IPS DF 4.7 (cell line): ENCODE data around the gene MLLT10.
"Not testable (repeated sequence)": the region's sequence is repeated elsewhere in the genome, so short reads cannot be mapped to it uniquely, and the experiment has no call there.

Source experiments
- DNase-seq: peaks from one replicate; pipeline ENCODE4 v3.0.0-alpha.2; 2013; ENCODE audit warnings: low spot score; ENCODE audit errors: extremely low read depth

Gene MLLT10

DNA sequence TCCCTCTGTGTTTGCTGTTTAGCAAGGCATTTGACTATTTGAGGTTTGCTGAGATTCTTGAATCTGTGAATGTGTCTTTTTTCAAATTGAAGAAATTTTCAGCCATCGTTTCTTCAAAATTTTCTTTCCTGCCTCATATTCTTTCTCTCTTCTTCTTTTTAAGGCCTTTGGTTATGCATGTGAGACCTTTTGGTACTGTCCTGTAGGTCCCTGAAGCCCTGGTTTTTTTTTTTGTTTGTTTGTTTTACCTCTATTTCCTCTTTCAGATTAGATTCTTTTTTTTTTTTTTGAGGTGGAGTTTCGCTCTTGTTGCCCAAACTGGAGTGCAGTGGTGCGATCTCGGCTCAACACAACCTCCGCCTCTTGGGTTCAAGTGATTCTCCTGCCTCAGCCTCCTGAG is 45.3 kb downstream of the MLLT10 start:
- no peak for DNase-seq

- DNase-seq, result not testable (repeated sequence)
Measured at GRCh38 chr10:21581421-21581834, 47.4 kb downstream of the MLLT10 start.

- DNase-seq, result no peak
Measured at GRCh38 chr10:21584834-21585530, 51.0 kb downstream of the MLLT10 start.

- no peak for DNase-seq
Measured at GRCh38 chr10:21587391-21587790, 53.4 kb downstream of the MLLT10 start.

DNA sequence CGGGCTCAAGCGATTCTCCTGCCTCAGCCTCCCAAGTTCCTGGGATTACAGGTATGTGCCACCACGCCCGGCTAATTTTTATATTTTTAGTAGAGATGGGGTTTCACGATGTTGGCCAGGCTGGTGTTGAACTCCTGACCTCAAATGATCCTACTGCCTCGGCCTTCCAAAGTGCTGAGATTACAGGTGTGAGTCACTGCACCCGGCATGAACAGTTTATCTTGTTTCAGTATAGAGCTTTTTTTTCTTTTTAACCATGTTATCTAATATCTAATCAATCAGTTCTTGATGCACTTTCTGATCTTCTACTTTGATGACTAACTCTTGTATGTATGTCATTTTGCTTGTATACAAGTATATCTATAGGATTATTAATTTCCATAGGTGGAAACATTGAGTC is 54.1 kb downstream of the MLLT10 start:
- DNase-seq, result not testable (repeated sequence)

- DNase-seq, result no peak
Measured at GRCh38 chr10:21593986-21594385, 60.0 kb downstream of the MLLT10 start.

GRCh38 chr10:21599582-21599981 is 65.5 kb downstream of the MLLT10 start:
- DNase-seq, result no peak

GRCh38 chr10:21600804-21601433 is 66.9 kb downstream of the MLLT10 start:
- DNase-seq, result no peak

GRCh38 chr10:21602313-21602712 is 68.3 kb downstream of the MLLT10 start:
- DNase-seq, result no peak

GRCh38 chr10:21603721-21604120 is 69.7 kb downstream of the MLLT10 start:
- no peak for DNase-seq

GRCh38 chr10:21604651-21605050 is 70.6 kb downstream of the MLLT10 start:
- no peak for DNase-seq

- DNase-seq, result no peak
Measured at GRCh38 chr10:21607907-21608306, 73.9 kb downstream of the MLLT10 start.

DNA sequence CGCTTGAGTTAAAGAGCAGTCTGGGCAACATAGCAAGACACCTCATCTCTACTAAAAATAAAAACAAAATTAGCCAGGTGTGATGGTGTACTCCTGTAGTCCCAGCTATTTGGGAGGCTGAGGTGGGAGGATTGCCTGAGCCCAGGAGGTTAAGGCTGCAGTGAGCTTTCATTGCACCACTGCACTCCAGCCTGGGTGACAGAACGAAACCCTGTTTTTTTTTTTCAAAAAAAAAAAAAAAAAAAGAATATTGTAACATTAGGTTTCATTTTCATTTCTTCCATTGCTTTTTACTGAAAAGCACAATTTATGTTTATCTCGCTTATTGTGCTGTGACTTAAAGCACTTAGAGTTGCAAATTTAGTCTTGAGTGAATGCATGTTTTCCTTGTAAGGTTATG is 80.0 kb downstream of the MLLT10 start:
- DNase-seq, result no peak

DNA sequence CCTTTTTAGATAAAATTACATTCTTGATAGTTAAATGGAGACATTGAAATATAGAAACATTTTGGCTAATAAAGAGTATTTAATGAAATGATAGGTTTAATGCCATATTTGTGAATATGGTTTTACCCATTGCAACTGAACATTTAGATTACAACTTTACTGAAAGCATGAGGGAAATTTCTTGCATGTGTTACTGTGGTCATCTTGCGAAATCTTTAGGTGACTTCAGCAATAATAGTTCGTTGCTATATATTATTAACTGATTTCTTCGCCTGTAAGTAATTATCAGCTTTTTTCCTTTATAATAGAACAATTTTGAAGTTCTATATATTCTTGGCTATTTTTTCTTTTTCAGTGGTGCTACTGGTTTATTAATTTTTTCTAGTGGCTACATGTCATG is 83.2 kb downstream of the MLLT10 start:
- DNase-seq, result no peak

DNA sequence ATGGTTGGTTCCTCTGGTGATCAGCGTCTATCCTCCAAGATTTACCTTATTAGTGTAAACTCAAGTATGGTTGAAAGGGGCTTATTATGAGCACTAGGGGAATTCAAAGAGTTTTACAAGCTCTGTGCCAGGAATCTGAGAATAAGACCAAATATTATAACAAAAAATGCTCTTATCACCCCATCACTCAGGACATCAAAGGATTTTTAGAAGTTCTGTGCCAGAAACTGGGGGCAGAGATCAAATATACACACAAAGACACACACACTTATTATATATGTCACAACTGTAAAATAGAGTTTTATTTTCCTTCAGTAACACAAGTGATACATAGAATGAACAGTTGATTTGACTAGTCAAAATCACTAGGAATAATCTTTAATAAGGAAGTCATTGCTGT is 89.3 kb downstream of the MLLT10 start:
- no peak for DNase-seq

DNA sequence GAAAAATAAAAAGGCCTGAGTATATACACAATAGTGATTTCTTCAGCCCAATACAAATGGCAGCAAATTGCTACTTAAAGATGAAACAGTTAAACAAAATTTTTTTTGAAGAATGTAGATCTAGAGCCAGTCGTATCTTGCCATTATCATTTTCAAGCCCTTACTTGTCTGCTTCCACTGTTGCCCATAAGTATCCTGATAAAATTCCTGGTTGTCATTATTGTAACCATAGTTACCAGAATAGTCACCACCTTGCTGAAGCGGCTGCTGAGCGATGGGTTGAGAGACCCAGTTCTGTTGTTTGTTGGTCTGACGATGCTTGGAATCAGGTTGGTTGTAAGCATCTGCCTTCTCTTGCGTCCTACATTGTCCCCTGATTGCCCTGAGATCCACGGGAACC is 90.4 kb downstream of the MLLT10 start:
- not testable (repeated sequence) for DNase-seq

DNA sequence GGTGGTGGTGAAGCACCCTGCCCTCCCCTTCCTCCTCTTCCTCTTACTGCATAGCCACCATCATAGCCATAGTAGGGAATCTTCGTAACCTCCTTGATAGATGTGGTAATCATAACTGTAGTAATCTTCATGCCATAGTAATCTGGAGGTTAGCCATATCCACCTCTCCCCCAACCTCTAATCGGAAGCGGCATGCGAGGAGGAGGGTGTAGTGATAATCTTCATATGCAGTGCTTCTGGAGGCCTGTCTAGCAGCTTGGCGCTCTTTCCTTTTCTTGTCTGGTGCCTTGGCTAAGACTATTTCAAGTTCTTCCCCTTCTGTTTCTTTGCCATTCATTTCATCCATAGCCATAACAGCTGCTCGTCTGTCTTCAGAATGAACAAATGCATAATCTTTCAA is 90.9 kb downstream of the MLLT10 start:
- no peak for DNase-seq

GRCh38 chr10:21625623-21626229 is 91.7 kb downstream of the MLLT10 start:
- DNase-seq, result no peak

DNA sequence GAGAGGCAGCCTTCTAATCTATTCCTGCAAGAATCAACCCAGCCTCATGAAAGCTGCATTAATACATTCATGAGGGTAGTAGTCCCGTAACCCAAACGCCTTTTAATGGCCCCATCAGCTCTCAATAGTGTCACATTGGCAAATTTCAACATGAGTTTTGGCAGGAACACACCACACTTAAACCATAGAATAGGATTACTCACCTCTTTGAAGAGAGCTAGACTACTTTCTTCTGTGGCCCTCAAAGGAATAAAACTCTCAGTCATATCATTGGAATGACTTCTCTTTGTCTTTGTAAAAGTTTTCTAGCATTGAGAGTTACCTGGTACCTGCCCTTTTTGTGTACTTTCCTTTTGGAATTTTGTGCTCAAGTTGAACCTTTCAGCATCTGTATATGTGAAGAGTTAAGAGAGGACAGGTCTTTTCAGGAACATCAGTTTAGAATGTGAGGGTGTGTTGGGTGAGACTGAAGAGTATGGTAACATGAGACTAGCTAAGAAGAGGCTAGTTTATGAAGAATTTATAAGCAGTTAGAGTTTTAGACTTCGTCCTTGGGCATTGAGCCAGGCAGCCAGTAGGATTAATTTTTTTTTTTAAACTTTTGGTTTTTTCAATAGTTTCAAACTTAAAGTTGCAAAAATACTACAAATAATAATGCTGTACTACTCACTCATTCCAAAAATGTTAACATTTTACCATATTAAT is 92.6 kb downstream of the MLLT10 start:
- DNase-seq, result no peak

GRCh38 chr10:21627331-21627730 is 93.3 kb downstream of the MLLT10 start:
- DNase-seq, result no peak

DNA sequence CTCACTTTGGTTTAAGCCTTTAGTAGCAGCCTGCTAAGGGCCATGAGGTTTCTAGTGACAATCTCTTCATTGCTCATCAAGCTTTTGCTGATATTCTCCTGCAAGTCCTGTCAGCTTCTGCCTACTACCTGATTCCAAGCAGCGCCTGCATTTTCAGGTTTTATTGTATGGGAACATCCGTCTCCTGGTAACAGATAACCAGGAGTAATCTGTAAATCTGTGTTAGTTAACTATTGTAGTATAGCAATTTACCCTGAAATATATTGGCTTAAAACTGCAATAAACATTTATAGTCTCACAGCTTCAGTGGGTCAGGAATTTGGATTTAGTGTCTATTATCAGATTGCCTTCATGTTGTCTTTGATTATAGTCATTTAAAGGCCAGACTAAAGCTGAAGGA is 94.0 kb downstream of the MLLT10 start:
- DNase-seq, result no peak

- DNase-seq, result not testable (repeated sequence)
Measured at GRCh38 chr10:21628645-21629044, 94.6 kb downstream of the MLLT10 start.
